Ascending aorta (tissue), 2 donors: ENCODE measurements around the gene NEK6. TPM values are rescaled to one million over a fixed set of nuclear protein-coding genes. Genes with fewer than 3 reads are reported as not detected.

Experiments
- DNase-seq, 2 donors: peaks; one replicate each; pipeline ENCODE4 v3.0.0-alpha.2; 2019; ENCODE audit warnings: low spot score in 2 of 2
- H3K27ac ChIP-seq, 2 donors: fragments of 200-600 bp; sonication (generic); one replicate each; pipeline ENCODE4 v1.5.1; 2016 to 2017; ENCODE audit warnings: mild to moderate bottlenecking in 1 of 2
- H3K27me3 ChIP-seq: fragments of 200-600 bp; sonication (generic); one replicate; pipeline ENCODE4 v1.5.1; 2017
- H3K36me3 ChIP-seq, 2 donors: fragments of 200-600 bp; sonication (generic); one replicate each; pipeline ENCODE4 v1.5.1; 2016
- H3K4me1 ChIP-seq, 2 donors: fragments of 200-600 bp; sonication (generic); one replicate each; pipeline ENCODE4 v1.5.1; 2016 to 2017; ENCODE audit warnings: mild to moderate bottlenecking in 1 of 2
- H3K4me3 ChIP-seq, 2 donors: fragments of 200-600 bp; sonication (generic); one replicate each; pipeline ENCODE4 v1.5.1; 2016 to 2017; ENCODE audit warnings: mild to moderate bottlenecking in 1 of 2
- H3K9me3 ChIP-seq, 2 donors: fragments of 200-600 bp; sonication (generic); one replicate each; pipeline ENCODE4 v1.5.1; 2016
- intact Hi-C: fragments of 100-400 bp; cut with DNase I; formaldehyde crosslinking; loops from one replicate; pipeline ENCODE4 v1.15.1; 2023
- total RNA-seq: library from RNA; depleted of rRNA; stranded (reverse); fragments of >200 nt; gene quantifications from one replicate; pipeline ENCODE4 v1.1.0, GENCODE V29; 2016
- TF ChIP-seq, protein P1 (sequence below), 3 experiments: fragments of 200-600 bp in 2 of 3; fragments of 450-650 bp in 1 of 3; sonication (generic) in 2 of 3; IDR thresholded peaks; one replicate each; pipeline ENCODE4 v1.5.1; 2016 to 2019; ENCODE audit warnings: antibody characterized with exemption in 3 of 3, mild to moderate bottlenecking in 1 of 3, moderate library complexity in 1 of 3

The NEK6 gene
- total RNA-seq, 1 donor from 2014 or later: 6.7 TPM

DNA sequence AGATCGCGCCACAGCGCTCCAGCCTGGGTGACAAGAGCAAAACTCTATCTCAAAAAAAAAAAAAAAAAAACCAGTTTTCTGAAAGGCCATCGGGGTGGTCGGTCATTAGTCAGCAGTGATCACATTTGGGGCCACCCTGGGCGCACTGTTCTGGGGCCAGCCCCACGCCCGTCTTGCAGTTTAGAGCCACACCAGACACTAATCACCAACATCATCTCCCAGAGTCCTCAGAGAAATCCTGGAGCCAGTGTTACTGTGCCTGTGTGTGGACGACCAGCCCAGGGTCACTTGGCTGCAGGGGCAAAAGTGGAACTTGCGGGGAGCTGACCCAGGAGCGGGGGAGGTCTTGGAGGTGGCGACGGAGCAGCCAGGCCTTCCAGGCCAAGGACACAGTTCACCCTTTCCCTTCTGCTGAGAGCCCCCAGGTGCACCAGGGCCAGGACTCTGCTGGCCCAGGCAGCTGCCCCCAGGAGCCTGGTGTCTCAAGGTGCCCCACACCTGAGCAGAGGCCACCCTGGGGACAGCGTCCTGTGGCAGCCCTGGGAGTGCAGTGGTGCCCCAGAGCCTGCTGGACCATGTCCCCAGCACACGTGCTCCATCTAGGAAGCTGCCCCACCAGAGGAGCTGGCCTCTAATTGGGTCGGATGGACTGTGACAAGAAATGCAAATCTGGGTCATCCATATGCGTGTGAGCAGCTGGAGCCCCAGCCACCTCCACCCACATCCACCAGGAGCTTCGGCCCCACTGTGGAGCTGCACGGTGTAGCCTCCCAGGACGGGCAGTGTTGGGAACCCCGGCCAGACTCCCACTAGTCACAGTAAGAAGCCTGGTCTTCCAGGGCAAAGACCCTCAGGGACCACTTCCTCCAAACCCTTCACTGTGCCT lies 51.1 kb downstream of the NEK6 start:
- intact Hi-C loops: loop anchor here (1.0 kb wide), 1 partner anchor 51 kb away; no protein-coding TSS in a partner anchor
- no peak overlapping the region for H3K4me3 ChIP-seq
- H3K9me3 ChIP-seq: no peaks in the 10 kb centered on the region
- DNase-seq: no peak
- TF ChIP-seq, protein P1, sequence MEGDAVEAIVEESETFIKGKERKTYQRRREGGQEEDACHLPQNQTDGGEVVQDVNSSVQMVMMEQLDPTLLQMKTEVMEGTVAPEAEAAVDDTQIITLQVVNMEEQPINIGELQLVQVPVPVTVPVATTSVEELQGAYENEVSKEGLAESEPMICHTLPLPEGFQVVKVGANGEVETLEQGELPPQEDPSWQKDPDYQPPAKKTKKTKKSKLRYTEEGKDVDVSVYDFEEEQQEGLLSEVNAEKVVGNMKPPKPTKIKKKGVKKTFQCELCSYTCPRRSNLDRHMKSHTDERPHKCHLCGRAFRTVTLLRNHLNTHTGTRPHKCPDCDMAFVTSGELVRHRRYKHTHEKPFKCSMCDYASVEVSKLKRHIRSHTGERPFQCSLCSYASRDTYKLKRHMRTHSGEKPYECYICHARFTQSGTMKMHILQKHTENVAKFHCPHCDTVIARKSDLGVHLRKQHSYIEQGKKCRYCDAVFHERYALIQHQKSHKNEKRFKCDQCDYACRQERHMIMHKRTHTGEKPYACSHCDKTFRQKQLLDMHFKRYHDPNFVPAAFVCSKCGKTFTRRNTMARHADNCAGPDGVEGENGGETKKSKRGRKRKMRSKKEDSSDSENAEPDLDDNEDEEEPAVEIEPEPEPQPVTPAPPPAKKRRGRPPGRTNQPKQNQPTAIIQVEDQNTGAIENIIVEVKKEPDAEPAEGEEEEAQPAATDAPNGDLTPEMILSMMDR (IDR thresholded peaks at IDR 0.05): no peak
- no peaks in the 10 kb centered on the region for H3K27me3 ChIP-seq
- peaks cover 4 to 9% of the 10 kb centered on the region in 2 donors for H3K4me1 ChIP-seq
- peak overlapping the region; percentile 39 to 61 for H3K27ac ChIP-seq
- H3K36me3 ChIP-seq: peaks cover 4 to 19% of the 10 kb centered on the region in 2 donors

DNA sequence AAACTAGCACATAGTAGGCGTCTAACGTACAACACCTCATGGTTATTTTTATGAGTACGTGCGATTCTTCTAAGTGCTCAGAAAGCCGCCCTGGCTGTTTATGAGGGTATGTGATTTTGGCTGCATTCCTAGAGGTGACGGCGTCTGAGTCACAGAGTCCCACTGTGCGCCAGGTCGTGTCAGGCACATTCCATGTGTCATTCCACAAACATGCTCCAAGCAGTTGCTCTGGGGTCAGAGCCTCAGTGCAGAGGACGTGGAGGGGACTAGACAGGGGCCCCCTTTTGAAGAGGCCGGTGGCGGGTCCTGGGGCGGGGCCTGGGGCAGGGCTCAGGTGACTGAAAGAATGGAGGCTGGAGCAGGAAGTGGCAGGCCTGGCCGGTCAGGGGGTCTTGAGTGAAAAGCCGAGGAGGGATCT lies 51.9 kb downstream of the NEK6 start:
- intact Hi-C loops: loop anchor here (1.0 kb wide), 1 partner anchor 51 kb away; no protein-coding TSS in a partner anchor
- TF ChIP-seq, protein P1 (IDR thresholded peaks at IDR 0.05): no peak
- H3K9me3 ChIP-seq: no peaks in the 10 kb centered on the region
- H3K27me3 ChIP-seq: no peaks in the 10 kb centered on the region
- DNase-seq: peak; percentile 60 to 95
- no peak overlapping the region for H3K4me3 ChIP-seq
- peak overlapping the region; percentile 39 to 61 for H3K27ac ChIP-seq
- H3K36me3 ChIP-seq: peaks cover 3 to 18% of the 10 kb centered on the region in 2 donors
- H3K4me1 ChIP-seq: peaks cover 4 to 9% of the 10 kb centered on the region in 2 donors

DNA sequence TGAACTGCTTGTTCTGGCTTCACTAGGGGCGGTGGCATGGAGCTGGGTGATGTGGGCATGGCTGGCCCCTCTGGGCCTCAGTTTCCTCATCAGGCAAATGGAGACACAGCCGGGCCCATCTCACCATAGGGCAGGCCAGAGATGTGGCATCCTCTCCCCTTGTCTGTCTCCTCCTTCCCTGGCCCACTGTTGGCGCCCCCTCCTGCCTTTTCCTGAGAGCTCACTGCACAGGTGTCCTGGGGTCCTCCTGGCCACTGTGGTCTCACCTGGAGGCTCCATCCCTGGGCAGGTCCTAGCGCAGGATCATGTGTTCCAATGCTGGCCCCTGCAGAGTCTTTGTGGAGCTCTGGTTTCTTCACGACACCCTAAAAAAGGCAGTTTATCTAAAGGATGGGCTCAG lies 53.5 kb downstream of the NEK6 start:
- no peak overlapping the region for H3K27ac ChIP-seq
- no peak overlapping the region for H3K4me3 ChIP-seq
- TF ChIP-seq, protein P1 (IDR thresholded peaks at IDR 0.05): no peak
- intact Hi-C loops: no loop called here
- no peak for DNase-seq
- H3K27me3 ChIP-seq: no peaks in the 10 kb centered on the region
- peaks cover 15 to 31% of the 10 kb centered on the region in 2 donors for H3K36me3 ChIP-seq
- peaks cover 4 to 9% of the 10 kb centered on the region in 2 donors for H3K4me1 ChIP-seq
- H3K9me3 ChIP-seq: no peaks in the 10 kb centered on the region

DNA sequence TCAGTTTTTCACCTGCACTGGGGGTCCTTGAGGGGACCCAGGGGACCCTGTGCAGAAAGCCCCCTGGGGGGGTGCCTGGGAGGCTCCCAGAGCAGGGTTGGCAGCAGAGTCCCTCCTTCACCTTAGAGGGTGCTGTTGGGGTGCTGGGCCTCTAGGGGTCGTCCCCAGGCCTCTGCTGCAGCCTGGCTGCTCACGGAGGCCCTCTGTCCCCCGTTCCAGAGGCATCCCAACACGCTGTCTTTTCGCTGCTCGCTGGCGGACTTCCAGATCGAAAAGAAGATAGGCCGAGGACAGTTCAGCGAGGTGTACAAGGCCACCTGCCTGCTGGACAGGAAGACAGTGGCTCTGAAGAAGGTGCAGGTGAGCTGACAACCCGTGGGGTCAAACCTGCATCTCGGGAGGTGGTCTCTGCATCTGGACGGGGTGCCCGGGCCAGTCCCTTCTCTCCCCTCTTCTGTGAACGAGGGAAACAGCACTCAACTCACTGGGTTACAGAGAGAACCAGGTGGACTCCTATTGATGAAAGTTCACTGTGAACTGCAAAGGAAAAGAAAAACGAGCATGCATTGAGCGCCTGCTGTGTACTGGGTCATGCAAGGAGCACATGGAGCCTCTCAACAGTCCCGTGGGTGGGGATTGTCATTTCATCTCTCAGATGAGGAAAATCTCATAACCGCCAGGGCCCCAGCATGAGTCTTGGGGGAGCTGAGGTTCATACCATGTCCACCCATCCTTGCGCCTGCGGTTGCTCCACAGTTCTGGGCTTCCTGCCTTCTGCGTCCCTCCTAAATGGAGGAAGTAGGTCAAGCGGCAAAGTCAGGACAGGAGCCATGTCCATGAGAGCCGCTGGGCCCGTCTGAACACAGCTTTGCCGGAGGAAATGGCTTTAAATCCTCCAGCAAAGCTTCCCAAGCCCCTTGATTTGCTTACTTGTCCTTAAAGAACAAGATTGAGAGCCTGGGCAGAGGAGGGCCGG lies 54.8 kb downstream of the NEK6 start:
- DNase-seq: no peak
- peaks cover 26 to 41% of the 10 kb centered on the region in 2 donors for H3K36me3 ChIP-seq

DNA sequence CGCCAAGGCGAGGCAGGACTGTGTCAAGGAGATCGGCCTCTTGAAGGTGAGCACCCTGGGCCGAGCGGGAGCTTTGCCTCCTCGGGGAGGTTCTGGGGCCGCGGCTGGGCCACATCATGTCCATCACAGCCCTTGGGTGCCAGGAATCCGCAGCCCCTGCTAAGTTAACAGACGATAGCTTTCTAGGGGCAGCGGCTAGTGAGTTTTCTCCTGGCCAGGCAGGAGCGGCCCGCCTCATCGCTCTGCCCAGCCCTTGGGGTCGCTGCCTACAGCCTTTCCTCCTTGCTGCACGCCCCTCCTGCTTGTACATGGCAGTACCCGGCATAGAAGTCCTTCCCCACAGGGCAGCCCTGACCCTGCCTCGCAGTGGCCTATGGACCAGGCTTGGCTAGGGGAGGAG lies 56.2 kb downstream of the NEK6 start:
- no peak for DNase-seq
- intact Hi-C loops: no loop called here
- TF ChIP-seq, protein P1 (IDR thresholded peaks at IDR 0.05): no peak
- Histone ChIP-seq H3K27me3 (no peaks in the 10 kb centered on the region), H3K36me3 (peaks cover 26 to 51% of the 10 kb centered on the region in 2 donors), H3K27ac (no peak overlapping the region), H3K9me3 (no peaks in the 10 kb centered on the region), H3K4me1 (peaks cover 4 to 9% of the 10 kb centered on the region in 2 donors), H3K4me3 (no peak overlapping the region)

More for the DNA sequence above, 54.8 kb downstream of the NEK6 start:
- Histone ChIP-seq H3K4me3 (no peak overlapping the region), H3K27ac (no peak overlapping the region), H3K9me3 (no peaks in the 10 kb centered on the region), H3K4me1 (peaks cover 4 to 9% of the 10 kb centered on the region in 2 donors), H3K27me3 (no peaks in the 10 kb centered on the region)
- TF ChIP-seq, protein P1 (IDR thresholded peaks at IDR 0.05): no peak
- intact Hi-C loops: no loop called here
